CD4-positive, alpha-beta T cell treated with Interleukin-15 for 1 hour (primary cell): ENCODE data around the gene CBFA2T2.

Experiments
- DNase-seq: peaks from one replicate; pipeline ENCODE4 v3.0.0-alpha.2; 2020

Gene CBFA2T2

GRCh38 chr20:33584976-33585375, 95.1 kb downstream of the CBFA2T2 start:
- DNase-seq: no peak

GRCh38 chr20:33585413-33585812, 95.5 kb downstream of the CBFA2T2 start:
- no peak for DNase-seq

DNA sequence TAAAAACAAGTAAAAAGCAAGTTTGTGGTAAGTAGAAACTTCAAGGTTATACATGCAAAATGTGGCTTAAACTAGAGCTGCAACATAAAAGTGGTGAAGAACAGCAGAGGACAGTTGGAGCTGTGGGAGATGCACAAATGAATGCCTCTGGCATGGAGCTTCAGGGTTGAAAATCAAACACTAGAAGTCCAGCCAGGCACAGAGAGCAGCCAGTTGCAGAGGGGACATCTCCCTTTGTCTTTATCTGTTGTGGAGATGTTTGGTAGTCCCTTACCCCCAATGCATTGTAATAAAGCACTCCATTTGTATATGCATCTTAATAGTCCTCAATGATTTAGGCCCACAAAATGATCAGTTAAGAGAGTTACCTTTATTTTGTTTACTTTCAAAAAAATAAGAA, 99.2 kb downstream of the CBFA2T2 start:
- DNase-seq: no peak

DNA sequence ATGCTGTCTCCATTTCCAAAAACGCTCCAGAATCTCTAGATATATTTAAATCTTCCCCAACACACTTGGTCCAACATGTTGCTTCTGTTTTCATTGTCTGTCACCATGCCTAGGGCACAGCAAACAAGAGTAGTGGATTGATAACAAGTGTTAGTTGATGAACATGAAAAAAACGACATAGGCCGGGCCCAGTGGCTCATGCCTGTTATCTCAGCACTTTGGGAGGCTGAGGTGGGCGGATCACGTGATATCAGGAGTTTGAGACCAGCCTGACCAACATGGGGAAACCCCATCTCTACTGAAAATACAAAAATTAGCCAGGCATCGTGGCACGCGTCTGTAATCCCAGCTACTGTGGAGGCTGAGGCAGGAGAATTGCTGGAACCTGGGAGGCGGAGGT, 102.0 kb downstream of the CBFA2T2 start:
- peak; percentile 38 for DNase-seq

- no peak for DNase-seq
Measured at GRCh38 chr20:33594743-33595142, 104.8 kb downstream of the CBFA2T2 start.

DNA sequence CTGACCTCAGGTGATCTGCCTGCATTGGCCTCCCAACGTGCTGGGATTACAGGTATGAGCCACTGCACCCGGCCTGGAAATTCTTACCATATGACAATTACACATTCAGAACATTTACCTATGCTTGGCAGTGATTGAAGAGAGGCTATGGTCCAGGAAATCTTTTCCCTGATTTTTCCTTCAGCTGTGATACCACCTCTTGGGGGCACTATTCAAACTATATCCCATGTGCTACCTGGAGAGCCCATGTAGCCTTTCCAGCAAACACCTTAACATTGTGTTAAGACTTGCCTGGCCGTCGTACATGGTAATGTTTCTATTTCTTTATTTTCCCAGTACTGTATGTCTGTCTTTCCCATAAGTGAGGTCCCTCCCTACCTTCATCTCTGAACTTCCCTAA, 110.5 kb downstream of the CBFA2T2 start:
- DNase-seq: no peak

DNA sequence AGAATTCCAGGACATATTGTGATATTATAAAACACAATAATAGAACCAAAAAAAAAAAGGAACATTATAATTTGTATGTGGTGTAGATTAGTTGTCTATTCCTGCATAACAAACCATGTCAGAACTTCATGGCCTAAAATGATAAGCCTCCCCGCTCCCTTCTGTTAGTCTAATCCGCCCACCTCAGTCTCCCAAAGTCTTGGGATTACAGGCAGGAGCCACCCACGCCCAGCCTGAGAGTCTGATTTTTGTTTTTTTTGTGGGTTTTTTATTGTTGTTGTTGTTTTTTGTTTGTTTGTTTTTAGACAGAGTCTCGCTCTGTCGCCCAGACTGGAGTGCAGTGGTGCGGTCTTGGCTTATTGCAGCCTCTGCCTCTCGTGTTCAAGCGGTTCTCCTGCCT, 111.1 kb downstream of the CBFA2T2 start:
- no peak for DNase-seq

DNA sequence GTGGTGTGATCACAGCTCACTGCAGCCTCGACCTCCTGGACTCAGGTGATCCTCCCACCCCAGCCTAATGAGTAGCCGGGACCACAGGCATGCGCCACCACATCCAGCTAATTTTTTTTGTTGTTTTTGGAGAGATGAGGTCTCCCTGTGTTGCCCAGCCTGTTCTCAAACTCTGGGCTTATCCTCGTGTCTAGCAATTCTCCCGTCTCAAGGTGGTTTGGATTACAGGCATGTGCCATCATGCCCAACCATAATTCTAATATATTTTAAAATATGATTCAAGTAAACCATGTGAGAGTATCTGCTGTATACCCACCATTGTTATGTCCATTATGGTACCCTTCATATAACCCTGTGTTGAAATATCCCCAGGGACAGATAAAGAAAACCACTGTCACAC, 112.0 kb downstream of the CBFA2T2 start:
- no peak for DNase-seq

DNA sequence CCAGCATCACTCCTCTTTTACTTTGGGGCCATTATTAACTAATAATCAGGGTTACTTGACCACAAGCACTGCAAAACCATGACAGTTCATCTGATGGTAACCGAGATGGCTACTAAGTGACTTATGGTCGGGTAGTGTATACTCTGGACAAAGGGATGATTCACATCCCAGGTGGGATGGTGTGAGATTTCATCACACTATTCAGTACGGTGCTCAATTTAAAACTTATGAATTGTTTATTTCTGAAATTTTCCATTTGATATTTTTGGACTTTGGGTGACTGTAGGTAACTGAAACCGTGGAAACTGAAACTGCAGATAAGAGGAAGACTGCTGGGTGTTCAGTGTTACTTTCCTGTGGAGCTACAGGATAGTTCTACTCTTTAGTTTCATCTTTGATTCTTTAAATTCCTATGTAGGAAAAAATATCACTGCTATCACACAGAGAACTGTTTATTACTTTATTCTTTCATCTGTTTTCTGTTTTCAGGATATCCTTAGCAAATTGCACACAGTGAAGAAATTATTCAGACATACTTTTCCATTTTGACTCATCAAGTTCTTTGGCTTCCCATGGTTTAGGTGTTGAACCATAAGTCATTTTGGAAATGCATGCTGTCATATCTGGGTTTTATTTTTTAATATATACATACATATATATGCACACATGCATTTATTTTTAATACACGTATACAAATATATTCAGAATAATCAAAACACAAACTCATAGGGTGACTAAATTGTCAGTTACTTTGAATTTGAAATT, 113.1 kb downstream of the CBFA2T2 start:
- no peak for DNase-seq

DNA sequence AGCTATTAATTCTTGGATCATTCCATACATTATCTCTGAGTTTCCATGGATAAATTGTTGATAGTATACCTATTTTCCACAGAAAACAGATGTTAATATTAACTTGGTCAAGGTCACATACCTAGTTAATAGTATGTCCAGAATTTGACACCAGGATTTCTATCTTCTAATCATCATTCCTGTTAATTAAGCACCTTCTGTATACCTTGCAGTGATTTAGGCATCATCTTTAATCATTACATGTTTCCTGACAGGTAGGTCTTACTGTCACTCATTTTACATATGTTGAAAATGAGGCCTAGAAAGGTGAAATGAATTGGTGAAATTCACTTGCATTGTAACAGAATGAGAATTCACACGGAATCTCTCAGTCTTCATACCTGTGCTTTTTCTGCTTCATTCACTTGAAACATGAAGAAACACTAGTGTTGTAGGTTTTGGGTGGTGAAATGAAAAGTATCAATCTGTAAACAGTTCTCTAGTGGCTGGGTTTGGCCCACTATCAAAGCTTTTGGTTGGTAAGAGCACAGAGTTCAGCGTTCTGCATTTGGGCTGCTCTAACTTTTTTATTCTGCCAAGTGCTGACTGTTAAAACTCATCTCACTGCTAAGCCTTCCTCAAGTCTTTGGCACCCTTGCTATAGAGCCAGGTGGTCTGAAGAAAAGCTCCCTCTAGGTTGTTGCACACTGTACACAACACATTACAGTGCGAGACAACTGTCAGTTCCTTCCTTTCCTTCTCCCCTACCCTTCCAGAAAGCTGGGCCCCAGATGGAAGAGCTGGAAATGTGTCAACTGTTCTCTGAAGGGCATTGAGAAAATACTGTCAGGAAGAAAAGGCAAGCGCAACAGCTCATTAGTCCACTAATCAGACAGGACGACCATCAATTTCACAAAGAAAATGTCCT, 114.4 kb downstream of the CBFA2T2 start:
- DNase-seq: no peak

GRCh38 chr20:33604991-33605370, 115.1 kb downstream of the CBFA2T2 start:
- DNase-seq: no peak

- no peak for DNase-seq
Measured at GRCh38 chr20:33606118-33606771, 116.3 kb downstream of the CBFA2T2 start.

- DNase-seq: no peak
Measured at GRCh38 chr20:33609504-33609903, 119.6 kb downstream of the CBFA2T2 start.

GRCh38 chr20:33611106-33611505, 121.2 kb downstream of the CBFA2T2 start:
- DNase-seq: no peak

GRCh38 chr20:33612001-33612400, 122.1 kb downstream of the CBFA2T2 start:
- no peak for DNase-seq

DNA sequence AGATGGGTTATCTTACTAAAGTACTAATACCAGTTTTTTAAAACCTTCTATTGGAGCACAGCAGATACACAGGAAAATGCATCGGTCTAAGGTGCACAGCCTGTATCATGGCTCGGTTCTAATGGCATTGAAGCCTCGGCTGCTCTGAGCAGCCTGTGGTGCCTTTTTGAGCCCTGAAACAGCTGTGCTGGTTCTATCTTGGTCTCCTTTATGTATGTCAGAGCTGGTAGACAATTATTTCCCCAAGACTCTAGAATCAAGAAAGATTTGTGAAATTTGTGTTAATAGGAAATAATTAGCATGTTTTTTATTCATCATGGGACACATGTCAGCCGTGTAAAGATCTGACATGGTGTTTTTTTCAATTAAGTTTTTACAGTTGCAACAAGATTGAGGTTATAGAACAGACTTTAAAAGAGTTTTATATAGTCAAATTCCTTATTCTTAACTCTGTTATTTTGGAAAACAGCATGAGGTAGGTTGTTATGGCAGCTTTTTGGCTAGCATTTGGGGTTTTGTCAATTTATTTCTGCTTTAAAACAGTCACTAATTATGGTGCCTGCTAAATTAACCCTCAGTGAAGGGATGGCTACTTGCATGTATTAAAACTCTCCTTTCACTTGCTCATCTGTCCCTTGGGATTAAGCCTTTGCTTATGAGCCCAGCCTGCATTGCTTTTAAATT, 132.0 kb downstream of the CBFA2T2 start:
- no peak for DNase-seq

- no peak for DNase-seq
Measured at GRCh38 chr20:33622705-33623365, 132.9 kb downstream of the CBFA2T2 start.

- no peak for DNase-seq
Measured at GRCh38 chr20:33624399-33624798, 134.5 kb downstream of the CBFA2T2 start.

DNA sequence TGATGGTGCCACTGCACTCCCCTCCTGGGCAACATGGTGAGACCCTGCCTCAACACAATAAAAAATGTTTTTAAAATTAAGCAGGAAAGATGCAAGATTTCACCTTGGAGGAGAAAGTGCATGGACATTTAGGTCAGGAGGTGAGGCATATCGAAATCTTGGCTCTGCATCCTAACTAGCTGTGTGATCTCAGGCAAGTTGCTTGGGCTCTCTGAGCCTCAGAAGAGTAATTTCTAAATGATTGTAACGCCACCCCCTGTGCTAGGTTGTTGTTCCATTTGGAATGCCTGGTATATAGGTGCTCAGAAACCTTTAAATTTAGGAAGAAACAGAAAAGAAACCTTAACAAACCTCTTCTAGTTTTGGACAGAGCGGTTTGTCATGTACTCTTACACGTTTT, 136.3 kb downstream of the CBFA2T2 start:
- no peak for DNase-seq

- DNase-seq: no peak
Measured at GRCh38 chr20:33627577-33628216, 137.8 kb downstream of the CBFA2T2 start.

DNA sequence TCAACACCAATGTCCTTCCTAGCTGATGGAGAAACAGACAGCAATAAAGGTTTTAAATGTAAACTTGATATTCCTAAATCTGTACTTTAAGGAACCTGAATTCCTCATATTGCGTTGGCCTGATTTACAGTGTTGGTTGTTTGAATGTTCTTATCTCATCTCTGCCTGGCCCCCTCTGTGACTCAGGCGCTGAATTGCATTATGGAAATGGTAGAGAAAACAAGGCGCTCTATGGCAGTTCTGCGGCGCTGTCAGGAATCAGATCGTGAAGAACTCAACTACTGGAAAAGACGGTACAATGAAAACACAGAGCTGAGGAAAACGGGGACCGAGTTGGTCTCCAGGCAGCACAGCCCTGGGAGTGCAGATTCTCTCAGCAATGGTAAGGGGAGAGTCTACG, 139.6 kb downstream of the CBFA2T2 start:
- DNase-seq: no peak

- no peak for DNase-seq
Measured at GRCh38 chr20:33629979-33630378, 140.1 kb downstream of the CBFA2T2 start.
